Measurements from ENCODE around the gene GLRX5.

- no peak for TF ChIP-seq MAX (IDR thresholded peaks at IDR 0.05; ENCODE audit: low read depth, low read length)
- no peak for TF ChIP-seq CTCF (IDR thresholded peaks at IDR 0.05; ENCODE audit: low read depth, low read length)
Measured at GRCh38 chr14:95564060-95564459, 29.2 kb downstream of the GLRX5 start.

Data from NB4 (cell line).